HEK293 (cell line): ENCODE results near the gene IZUMO1R.

Experiments used
- CTCF ChIA-PET: fragments of 350-600 bp; formaldehyde crosslinking; extraction: SDS; loops from one replicate; lab custom pipeline; 2021; ENCODE audit warnings: antibody characterized with exemption; lab: Yijun Ruan, JAX
- POLR2A ChIA-PET: fragments of 300-600 bp; formaldehyde crosslinking; extraction: SDS; loops from one replicate; lab custom pipeline; 2020; ENCODE audit warnings: antibody characterized with exemption, inconsistent platforms; lab: Yijun Ruan, JAX
- H3K27ac ChIP-seq: fragments of 200-500 bp; sonication (Bioruptor generic); 2 replicates; pipeline ENCODE4 v1.5.1; 2014; ENCODE audit warnings: low read depth, low read length, control low read depth, inconsistent platforms; ENCODE audit errors: extremely low read depth
- H3K36me3 ChIP-seq, 2 experiments: fragments of 200-500 bp in 1 of 2; sonication (Bioruptor generic) in 1 of 2; 1 replicate in 1 of 2; 2 replicates in 1 of 2; pipeline ENCODE4 v1.5.1; 2014 to 2017; ENCODE audit warnings: inconsistent platforms in 2 of 2, low read length in 2 of 2; ENCODE audit not compliant: control insufficient read depth in 2 of 2, insufficient read depth in 1 of 2
- H3K4me1 ChIP-seq: fragments of 200-500 bp; sonication (Bioruptor generic); 2 replicates; pipeline ENCODE4 v1.5.1; 2014; ENCODE audit warnings: mild to moderate bottlenecking, low read length, inconsistent platforms; ENCODE audit not compliant: control insufficient read depth, insufficient read depth
- H3K4me3 ChIP-seq: 2 replicates; pipeline ENCODE4 v1.5.1; 2011; ENCODE audit warnings: low read depth, mild to moderate bottlenecking, control low read depth, low read length, moderate library complexity
- H3K9me3 ChIP-seq: fragments of 200-500 bp; sonication (Bioruptor generic); 2 replicates; pipeline ENCODE4 v1.5.1; 2014; ENCODE audit warnings: low read depth, low read length, inconsistent platforms; ENCODE audit not compliant: control insufficient read depth, insufficient read depth
- AEBP2 ChIP-seq: fragments of 450-650 bp; formaldehyde crosslinking; IDR thresholded peaks from 2 replicates; pipeline ENCODE4 v1.5.1; 2016; ENCODE audit warnings: missing biosample characterization, missing genetic modification characterization, borderline replicate concordance
- CTCF ChIP-seq: fragments of 450-650 bp; formaldehyde crosslinking; IDR thresholded peaks from 2 replicates; pipeline ENCODE4 v1.5.1; 2016; ENCODE audit warnings: missing biosample characterization, missing genetic modification characterization
- IKZF3 ChIP-seq: fragments of 450-650 bp; IDR thresholded peaks from 2 replicates; pipeline ENCODE4 v1.5.0; 2018; ENCODE audit warnings: missing biosample characterization, mild to moderate bottlenecking, missing genetic modification characterization, moderate library complexity
- KLF16 ChIP-seq: fragments of 450-650 bp; formaldehyde crosslinking; IDR thresholded peaks from 2 replicates; pipeline ENCODE4 v1.5.1; 2017; ENCODE audit warnings: missing biosample characterization, missing genetic modification characterization
- KLF7 ChIP-seq: fragments of 450-650 bp; formaldehyde crosslinking; IDR thresholded peaks from 2 replicates; pipeline ENCODE4 v1.5.1; 2016; ENCODE audit warnings: missing biosample characterization, missing genetic modification characterization, borderline replicate concordance
- MZF1 ChIP-seq: fragments of 450-650 bp; formaldehyde crosslinking; IDR thresholded peaks from 2 replicates; pipeline ENCODE4 v1.5.1; 2017; ENCODE audit warnings: missing biosample characterization, missing genetic modification characterization, borderline replicate concordance
- PATZ1 ChIP-seq: fragments of 450-650 bp; formaldehyde crosslinking; IDR thresholded peaks from 2 replicates; pipeline ENCODE4 v1.5.1; 2016; ENCODE audit warnings: missing biosample characterization, missing genetic modification characterization
- REST ChIP-seq: fragments of 450-650 bp; formaldehyde crosslinking; IDR thresholded peaks from 2 replicates; pipeline ENCODE4 v1.5.1; 2016; ENCODE audit warnings: missing biosample characterization, missing genetic modification characterization
- TRIM28 ChIP-seq: IDR thresholded peaks from 2 replicates; pipeline ENCODE4 v1.6.1; 2011; ENCODE audit warnings: low read length, control low read depth, borderline replicate concordance
- ZFP37 ChIP-seq: fragments of 450-650 bp; formaldehyde crosslinking; IDR thresholded peaks from 2 replicates; pipeline ENCODE4 v1.5.1; 2016; ENCODE audit warnings: missing biosample characterization, missing genetic modification characterization
- ZFP69B ChIP-seq: fragments of 450-650 bp; formaldehyde crosslinking; IDR thresholded peaks from 2 replicates; pipeline ENCODE4 v1.5.1; 2016; ENCODE audit warnings: missing biosample characterization, missing genetic modification characterization
- ZNF16 ChIP-seq: fragments of 450-650 bp; formaldehyde crosslinking; IDR thresholded peaks from 2 replicates; pipeline ENCODE4 v1.5.1; 2016; ENCODE audit warnings: low read depth, missing biosample characterization, missing genetic modification characterization
- ZNF174 ChIP-seq: fragments of 450-650 bp; formaldehyde crosslinking; IDR thresholded peaks from 2 replicates; pipeline ENCODE4 v1.5.0; 2017; ENCODE audit warnings: missing biosample characterization, mild to moderate bottlenecking, missing genetic modification characterization
- ZNF239 ChIP-seq: fragments of 450-650 bp; formaldehyde crosslinking; IDR thresholded peaks from 2 replicates; pipeline ENCODE4 v1.5.1; 2016; ENCODE audit warnings: missing biosample characterization, missing genetic modification characterization
- ZNF248 ChIP-seq: fragments of 450-650 bp; formaldehyde crosslinking; IDR thresholded peaks from 2 replicates; pipeline ENCODE4 v1.5.1; 2017; ENCODE audit warnings: missing biosample characterization, missing genetic modification characterization
- ZNF266 ChIP-seq: fragments of 450-650 bp; formaldehyde crosslinking; IDR thresholded peaks from 2 replicates; pipeline ENCODE4 v1.5.1; 2016; ENCODE audit warnings: missing biosample characterization, missing genetic modification characterization, low read depth
- ZNF302 ChIP-seq: fragments of 450-650 bp; formaldehyde crosslinking; IDR thresholded peaks from 2 replicates; pipeline ENCODE4 v1.5.1; 2016; ENCODE audit warnings: missing biosample characterization, missing genetic modification characterization, low read depth
- ZNF350 ChIP-seq: fragments of 450-650 bp; formaldehyde crosslinking; IDR thresholded peaks from 2 replicates; pipeline ENCODE4 v1.5.0; 2017; ENCODE audit warnings: missing biosample characterization, mild to moderate bottlenecking, missing genetic modification characterization
- ZNF354C ChIP-seq: fragments of 450-650 bp; formaldehyde crosslinking; IDR thresholded peaks from 2 replicates; pipeline ENCODE4 v1.5.1; 2016; ENCODE audit warnings: missing biosample characterization, missing genetic modification characterization, low read depth, borderline replicate concordance
- ZNF585B ChIP-seq: fragments of 450-650 bp; formaldehyde crosslinking; IDR thresholded peaks from 2 replicates; pipeline ENCODE4 v1.5.1; 2016; ENCODE audit warnings: missing biosample characterization, missing genetic modification characterization
- ZNF610 ChIP-seq: fragments of 450-650 bp; formaldehyde crosslinking; IDR thresholded peaks from 2 replicates; pipeline ENCODE4 v1.5.1; 2016; ENCODE audit warnings: missing biosample characterization, missing genetic modification characterization, borderline replicate concordance
- ZNF670 ChIP-seq: fragments of 450-650 bp; formaldehyde crosslinking; IDR thresholded peaks from 2 replicates; pipeline ENCODE4 v1.5.1; 2016; ENCODE audit warnings: missing biosample characterization, missing genetic modification characterization, low read depth
- ZNF707 ChIP-seq: fragments of 450-650 bp; formaldehyde crosslinking; IDR thresholded peaks from 2 replicates; pipeline ENCODE4 v1.5.1; 2016; ENCODE audit warnings: missing biosample characterization, missing genetic modification characterization
- ZNF785 ChIP-seq: fragments of 450-650 bp; formaldehyde crosslinking; IDR thresholded peaks from 2 replicates; pipeline ENCODE4 v1.5.1; 2016; ENCODE audit warnings: missing biosample characterization, missing genetic modification characterization

The IZUMO1R gene

GRCh38 chr11:94307101-94307791, 2.9 kb downstream of the IZUMO1R start (continued):
- TF ChIP-seq ZNF239 (tag by site-specific recombination), result no peak
- no peak for TF ChIP-seq ZNF248 (tag by site-specific recombination)
- TF ChIP-seq KLF16 (tag by site-specific recombination), result no peak

DNA sequence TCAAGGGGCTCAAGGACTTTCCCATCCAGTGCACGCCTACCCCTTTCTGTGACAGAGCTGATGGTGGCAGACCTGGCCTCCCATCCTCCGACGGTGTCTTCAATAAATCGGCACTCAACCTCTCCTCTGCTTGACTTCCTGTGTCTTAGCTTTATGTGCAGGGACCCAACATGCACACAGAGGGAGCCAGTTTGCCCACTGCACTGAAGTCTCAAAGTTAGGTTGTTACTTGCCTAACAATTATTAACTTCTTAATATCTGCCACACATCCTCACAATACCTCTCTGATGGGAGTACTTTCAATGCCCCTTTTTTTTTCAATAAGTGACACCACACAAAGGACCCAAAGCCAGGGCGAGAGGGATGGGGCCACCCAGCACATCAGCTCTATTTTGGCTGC, 3.6 kb downstream of the IZUMO1R start:
- H3K27ac ChIP-seq, result no peak overlapping the region
- CTCF ChIA-PET, result interaction anchor here (0.6 kb wide), 1 partner anchor 12 kb away, joined by 6 read pairs; no protein-coding TSS in a partner anchor

DNA sequence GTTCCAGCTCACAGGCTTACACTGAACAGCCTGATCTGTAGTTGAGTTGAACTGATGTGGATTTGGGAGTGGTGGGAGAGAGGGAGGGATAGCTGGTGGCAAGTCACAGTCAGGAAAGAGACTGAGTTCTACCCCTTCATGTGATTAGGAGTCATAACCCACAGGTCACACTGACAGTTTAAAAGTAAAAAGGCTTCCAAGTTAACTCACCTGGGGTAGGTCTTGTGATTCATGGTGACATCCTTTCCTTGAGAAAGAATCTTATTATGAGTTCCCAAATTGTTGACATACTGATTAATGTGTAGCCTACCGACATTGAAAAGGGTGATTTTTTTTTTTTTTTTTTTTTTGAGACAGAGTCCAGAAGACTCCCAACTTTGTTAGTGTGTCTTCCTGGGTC, 5.4 kb downstream of the IZUMO1R start:
- ChIA-PET POLR2A (no interaction called here), CTCF (no interaction called here)
- Histone ChIP-seq H3K4me3 (no peak overlapping the region), H3K9me3 (no peaks in the 10 kb centered on the region), H3K27ac (no peak overlapping the region), H3K36me3 (no peaks in the 10 kb centered on the region), H3K4me1 (no peaks in the 10 kb centered on the region)
- TF ChIP-seq ZNF585B (tag by site-specific recombination), result no peak
- TF ChIP-seq CTCF (tag by site-specific recombination), result no peak
- no peak for TF ChIP-seq ZNF302
- no peak for TF ChIP-seq ZNF350 (tag by site-specific recombination)
- no peak for TF ChIP-seq IKZF3
- TF ChIP-seq ZNF670, result no peak
- TF ChIP-seq ZNF239 (tag by site-specific recombination), result no peak
- TF ChIP-seq ZFP37 (tag by site-specific recombination), result no peak
- no peak for TF ChIP-seq REST (tag by site-specific recombination)
- TF ChIP-seq ZNF174, result no peak
- TF ChIP-seq ZFP69B (tag by site-specific recombination), result no peak
- TF ChIP-seq PATZ1 (tag by site-specific recombination), result no peak

More for the DNA sequence above, 3.6 kb downstream of the IZUMO1R start:
- Histone ChIP-seq H3K36me3 (no peaks in the 10 kb centered on the region), H3K4me1 (no peaks in the 10 kb centered on the region; the same call in 1 of the 2 replicates), H3K9me3 (no peaks in the 10 kb centered on the region), H3K4me3 (no peak overlapping the region)
- no peak for TF ChIP-seq ZNF266 (tag by site-specific recombination)
- no peak for TF ChIP-seq ZNF174
- no peak for TF ChIP-seq AEBP2
- no peak for TF ChIP-seq KLF7
- TF ChIP-seq ZNF610 (tag by site-specific recombination), result no peak
- TF ChIP-seq ZNF707 (tag by site-specific recombination), result no peak
- no peak for TF ChIP-seq MZF1
- no peak for TF ChIP-seq ZNF16 (tag by site-specific recombination)
- TF ChIP-seq ZNF785 (tag by site-specific recombination), result no peak
- no peak for TF ChIP-seq TRIM28
- no peak for TF ChIP-seq ZNF354C (tag by site-specific recombination)
- POLR2A ChIA-PET, result no interaction called here
